Esophagus squamous epithelium (tissue), 4 donors: Measurements from ENCODE around the gene LRRC17.

Experiments used
- POLR2A ChIP-seq, 4 donors: fragments of 450-650 bp; IDR thresholded peaks; one replicate each; pipeline ENCODE4 v1.6.1; 2017; ENCODE audit warnings: antibody characterized with exemption in 4 of 4, mild to moderate bottlenecking in 4 of 4, moderate library complexity in 3 of 4
- TF ChIP-seq, protein P1 (sequence below), 6 experiments: fragments of 450-650 bp in 4 of 6; fragments of 200-600 bp in 2 of 6; sonication (generic) in 2 of 6; IDR thresholded peaks; one replicate each; pipeline ENCODE4 v1.5.1; 2016 to 2019; ENCODE audit warnings: antibody characterized with exemption in 6 of 6, mild to moderate bottlenecking in 4 of 6, moderate library complexity in 4 of 6

- TF ChIP-seq, protein P1, sequence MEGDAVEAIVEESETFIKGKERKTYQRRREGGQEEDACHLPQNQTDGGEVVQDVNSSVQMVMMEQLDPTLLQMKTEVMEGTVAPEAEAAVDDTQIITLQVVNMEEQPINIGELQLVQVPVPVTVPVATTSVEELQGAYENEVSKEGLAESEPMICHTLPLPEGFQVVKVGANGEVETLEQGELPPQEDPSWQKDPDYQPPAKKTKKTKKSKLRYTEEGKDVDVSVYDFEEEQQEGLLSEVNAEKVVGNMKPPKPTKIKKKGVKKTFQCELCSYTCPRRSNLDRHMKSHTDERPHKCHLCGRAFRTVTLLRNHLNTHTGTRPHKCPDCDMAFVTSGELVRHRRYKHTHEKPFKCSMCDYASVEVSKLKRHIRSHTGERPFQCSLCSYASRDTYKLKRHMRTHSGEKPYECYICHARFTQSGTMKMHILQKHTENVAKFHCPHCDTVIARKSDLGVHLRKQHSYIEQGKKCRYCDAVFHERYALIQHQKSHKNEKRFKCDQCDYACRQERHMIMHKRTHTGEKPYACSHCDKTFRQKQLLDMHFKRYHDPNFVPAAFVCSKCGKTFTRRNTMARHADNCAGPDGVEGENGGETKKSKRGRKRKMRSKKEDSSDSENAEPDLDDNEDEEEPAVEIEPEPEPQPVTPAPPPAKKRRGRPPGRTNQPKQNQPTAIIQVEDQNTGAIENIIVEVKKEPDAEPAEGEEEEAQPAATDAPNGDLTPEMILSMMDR (IDR thresholded peaks at IDR 0.05) = no peak
- TF ChIP-seq POLR2A (IDR thresholded peaks at IDR 0.05) = no peak
These were observed 20.0 kb upstream of the LRRC17 start for GRCh38 chr7:102892631-102893278.
